HG02973 (cell line): ENCODE data around the gene ACOXL.
"Not testable (repeated sequence)": the region's sequence is repeated elsewhere in the genome, so short reads cannot be mapped to it uniquely, and the experiment has no call there.

Experiments
- ATAC-seq: cut with Tn5 transposase; IDR thresholded peaks from one replicate; pipeline ENCODE4 v1.9.1; 2021; ENCODE audit warnings: moderate library complexity; ENCODE audit not compliant: unreplicated experiment

ACOXL gene

DNA sequence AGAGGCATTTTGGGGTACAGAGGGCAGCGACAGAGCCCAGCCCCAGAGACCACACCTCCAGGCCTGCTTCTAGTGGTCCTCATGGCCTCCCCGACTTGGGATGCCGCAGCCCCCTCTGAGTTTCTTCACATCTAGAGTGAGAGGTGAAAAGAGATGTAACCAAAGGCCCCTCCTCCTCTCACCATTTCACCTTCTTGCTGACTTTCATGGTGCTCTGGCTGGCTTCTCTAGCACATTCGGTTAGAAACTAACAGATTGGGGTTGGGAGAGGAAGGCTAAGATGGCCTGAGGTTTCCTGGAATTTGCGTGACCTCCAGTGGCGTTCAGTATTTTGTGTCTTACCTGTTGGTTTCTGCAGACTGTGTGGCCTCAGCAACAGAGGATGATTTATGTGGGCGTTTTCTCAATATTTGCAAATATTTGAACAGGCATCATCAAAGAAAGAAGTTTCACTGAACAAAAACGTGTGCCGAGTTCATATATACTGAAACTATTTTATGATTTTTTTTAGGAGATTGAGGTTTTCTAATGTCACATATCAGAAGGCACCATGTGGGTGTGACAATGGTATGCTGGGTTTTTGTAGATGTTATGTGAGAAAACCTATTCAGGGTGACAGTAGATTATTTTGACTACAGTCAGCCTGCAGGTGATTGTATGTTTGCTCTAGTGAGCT is 318.5 kb downstream of the ACOXL start:
- ATAC-seq: no peak

DNA sequence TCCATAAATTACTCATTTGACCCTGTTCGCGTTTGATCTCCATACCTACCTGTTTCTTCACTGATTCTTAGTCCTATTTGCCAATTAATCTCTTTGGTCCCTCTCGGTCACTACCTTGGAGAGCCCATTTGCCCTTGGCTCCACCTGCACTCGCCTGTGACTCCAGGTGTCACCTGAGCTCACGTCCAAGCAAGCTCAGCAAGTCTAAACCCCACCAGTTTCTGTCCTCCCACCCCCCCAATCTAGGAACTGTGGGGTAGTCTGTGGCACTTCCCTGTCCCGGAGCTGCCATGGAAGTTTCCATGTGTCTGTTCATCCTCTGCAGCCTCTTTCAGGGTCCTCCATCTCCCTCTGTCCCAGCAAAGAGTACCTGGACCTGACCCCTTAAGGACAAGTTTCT is 320.2 kb downstream of the ACOXL start:
- no peak for ATAC-seq

DNA sequence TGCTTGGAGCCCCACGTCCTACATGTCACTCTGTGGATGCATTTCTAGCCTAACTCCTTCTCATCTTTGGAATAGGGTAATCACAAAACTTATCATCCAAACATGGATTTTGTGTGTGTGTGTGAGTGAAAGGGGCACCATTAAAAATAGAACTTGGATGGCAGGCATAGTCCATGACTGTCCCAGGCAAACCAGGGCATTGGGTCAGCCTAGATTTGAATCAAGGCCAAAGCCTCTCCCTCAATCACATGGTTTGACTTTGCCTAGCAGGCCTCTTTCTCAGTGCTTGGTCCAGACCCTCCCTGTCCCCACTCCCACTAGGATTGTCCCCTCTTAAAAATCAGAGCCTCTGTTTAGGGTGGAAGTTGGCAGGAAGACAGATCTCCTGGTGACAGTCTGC is 320.9 kb downstream of the ACOXL start:
- ATAC-seq: no peak

DNA sequence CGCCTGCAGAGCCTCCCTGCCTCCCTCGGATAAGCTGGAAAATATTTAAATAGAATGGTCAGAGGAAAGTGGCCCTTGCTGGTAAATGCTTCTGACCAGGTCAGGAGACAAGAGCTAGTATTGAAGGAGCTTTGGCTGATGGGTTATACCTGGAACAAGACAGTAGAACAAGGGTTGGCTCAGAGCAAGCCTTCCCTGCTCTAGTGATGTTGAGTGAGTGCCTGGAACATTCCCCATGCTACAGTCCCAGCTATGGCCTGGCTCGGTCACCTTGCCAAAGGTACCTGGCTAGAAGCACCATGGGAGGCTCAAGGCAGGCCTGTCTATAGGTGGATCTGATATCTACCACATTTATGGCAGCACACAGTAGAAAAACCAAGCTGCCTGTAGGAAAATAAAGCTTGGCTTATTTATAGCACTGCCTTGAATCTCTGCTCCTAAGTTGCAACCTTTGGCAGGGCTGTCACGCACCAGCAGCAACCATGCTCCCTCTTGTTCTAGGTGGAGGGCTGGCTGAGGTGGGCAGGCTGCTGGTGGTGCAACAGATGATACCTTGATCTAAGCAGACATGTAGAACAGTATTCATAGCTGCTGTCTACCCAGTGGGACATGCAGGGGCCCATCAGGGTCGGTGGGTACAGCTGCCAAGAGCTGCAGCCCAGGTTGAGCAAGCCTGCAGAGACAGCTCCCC is 321.6 kb downstream of the ACOXL start:
- ATAC-seq: no peak

DNA sequence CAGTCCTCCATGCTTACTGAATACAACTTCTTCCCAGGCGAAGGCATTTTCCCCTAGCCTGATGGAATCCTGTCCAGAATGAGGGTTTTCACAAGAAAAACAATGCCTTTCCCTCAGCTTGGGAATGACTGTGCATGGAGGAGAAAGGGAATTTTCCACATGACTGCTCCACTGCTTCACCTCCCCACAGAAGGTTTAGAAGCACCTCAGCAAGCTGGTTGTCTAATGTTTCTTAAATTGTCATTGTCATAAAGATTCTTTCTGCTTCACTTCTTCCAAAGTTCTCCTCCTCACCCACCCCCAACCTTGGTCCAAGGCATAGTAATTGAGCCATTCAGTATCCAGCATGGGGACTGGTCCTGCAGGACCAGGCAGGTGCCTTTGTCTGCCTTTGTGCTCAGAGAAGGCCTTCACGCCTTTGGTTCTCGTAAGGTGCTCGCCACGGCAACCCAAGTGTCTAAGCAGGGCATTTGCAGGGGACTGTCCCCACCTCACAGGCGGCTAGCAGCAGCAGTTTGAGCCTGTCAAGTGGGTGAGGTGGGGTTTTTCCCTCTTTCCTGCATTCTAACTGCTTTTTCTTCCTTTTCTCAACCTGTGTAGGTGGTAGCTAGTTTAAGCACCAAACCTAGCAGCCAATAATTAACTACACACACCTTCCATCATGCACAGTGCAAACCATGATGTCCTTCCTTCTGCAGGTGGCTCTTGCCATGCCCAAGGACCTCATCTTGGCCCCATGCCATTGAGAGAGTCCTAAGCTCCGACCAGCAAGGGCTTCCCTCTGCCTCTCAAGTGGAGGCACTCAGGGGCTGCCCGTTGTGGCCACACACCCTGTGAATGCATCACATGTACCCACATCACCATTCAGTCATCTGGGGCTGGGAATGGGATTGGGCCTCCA is 322.7 kb downstream of the ACOXL start:
- ATAC-seq: peak; percentile 64

DNA sequence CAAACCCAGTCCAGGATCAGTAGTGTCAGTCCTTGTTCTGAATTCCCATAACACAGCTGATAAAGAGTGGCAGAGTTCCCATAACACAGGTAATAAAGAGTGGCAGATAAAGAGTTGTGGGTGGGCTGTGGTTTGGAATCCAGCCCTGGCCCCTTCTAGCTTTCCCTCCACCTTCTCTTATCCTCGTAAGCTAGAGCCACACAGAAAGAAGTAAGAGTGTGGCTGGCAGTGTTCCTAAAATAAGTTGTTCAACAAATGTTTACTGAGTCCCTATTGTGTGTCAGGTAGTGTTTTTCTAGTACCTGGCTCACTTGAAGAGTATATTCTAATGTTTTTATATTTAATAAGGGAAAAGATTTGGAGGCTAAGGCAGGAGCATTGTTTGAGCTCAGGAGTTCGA is 323.4 kb downstream of the ACOXL start:
- ATAC-seq: no peak

DNA sequence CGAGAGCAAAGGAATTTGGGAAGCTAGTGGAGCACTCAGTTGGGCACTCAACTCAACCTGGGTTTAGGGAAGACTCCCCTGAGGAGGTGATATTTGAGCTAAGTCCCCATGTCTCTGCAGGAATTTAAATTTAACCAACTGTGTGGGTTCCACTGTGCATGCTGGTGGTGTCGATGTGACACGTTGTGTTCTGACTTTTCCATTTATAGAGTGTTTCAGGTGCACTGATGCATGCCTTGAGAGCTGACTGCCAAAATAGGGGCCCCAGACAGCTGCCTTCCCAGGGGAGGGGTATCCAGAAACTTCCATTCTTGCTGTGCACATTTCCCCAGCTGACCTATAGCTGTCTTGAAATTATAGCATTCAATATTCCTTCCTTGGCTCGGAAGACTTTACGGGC is 324.7 kb downstream of the ACOXL start:
- ATAC-seq: no peak

DNA sequence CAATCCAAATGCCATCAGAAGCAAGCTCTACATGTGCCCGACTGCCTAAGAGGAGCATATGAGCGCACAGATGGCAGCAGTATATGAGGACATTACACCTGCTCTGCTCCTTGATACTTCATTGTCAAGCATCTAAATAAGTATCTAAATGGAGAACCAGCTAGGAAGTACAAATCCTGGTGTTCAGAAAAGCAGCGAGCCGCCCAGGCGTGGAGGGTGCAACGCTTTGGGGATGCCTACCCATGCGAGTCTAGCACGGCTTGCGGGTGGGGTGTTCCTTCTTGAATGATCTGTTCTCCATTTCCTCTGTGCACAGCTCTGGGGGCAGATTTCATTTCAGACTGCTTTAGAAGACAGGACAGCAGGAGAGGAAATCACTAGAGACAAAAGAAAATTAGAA is 325.3 kb downstream of the ACOXL start:
- no peak for ATAC-seq

DNA sequence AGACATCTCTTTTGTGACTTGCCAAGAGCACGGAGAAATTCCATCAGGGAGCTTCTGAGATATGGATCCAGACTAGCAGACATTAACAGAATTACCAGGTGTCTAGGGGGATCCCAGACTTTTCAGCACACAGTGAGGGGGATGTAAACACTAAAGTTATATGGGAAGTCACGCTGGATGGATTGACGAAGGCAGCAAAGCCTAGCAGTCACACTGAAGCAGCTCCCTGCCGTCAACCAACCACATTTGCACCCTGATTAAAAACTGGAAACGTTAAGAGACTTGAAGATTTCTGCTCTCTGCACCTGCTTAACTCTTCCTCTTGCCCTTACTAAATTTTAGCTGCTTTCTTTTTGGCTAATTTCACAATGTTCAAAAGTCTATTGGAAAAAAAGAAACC is 325.9 kb downstream of the ACOXL start:
- ATAC-seq: no peak

DNA sequence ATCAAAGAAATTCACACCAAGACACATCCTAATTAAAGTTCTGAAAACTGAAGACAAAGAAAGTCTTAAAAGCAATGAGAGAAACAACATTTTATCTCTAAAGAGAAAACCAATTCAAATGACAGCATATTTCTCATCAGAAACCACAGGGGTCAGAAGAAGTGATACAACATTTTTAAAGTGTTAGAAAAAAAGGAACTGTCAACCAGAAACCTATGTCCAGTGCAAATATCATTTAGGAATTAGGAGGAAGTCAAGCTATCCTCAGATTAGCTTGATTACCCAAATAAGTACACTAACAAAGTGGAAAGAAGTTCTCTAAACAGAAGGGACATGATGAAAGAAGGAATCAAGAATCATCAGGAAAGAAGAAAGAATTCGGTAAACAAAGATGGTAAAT is 328.8 kb downstream of the ACOXL start:
- ATAC-seq: no peak

DNA sequence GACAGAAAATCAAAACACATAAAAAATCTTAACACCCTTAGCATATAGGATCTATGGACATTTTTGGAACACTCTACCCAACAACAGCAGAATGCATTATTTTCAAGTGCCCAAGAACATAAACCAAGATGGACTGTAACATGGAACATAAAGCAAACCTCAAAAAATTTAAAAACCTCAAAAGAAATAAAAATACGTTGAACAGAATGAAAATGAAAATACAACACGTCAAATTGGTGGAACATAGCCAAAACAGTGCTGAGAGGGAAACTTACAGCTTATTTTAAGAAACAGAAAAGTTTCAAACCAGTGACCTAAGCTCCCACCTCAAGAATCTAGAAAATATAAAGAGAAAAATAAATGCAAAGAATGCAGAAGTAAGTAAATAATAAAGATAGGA is 330.0 kb downstream of the ACOXL start:
- ATAC-seq: no peak

DNA sequence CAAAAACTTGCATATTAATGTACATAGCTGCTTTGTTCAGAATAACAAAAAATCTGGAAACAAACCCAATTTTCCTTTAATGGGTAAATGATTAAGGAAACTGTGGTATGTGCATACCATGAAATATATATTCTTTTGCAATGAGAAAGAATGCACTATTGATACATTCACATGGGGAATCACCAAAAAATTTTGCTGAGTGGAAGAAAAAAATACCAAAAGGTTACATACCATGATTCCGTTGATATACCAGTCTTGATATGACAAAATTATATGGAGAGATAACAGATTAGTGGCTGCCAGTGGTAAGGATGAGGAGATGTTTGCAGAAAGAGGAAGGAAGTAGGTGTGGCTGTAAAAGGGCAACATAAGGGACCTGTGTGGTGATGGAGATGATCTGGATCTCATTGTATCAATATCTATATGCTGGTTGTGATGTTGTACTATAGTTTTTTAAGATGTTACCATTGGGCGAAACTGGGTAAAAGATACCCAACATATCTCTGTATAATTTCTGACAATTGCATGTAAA is 333.8 kb downstream of the ACOXL start:
- ATAC-seq: no peak

DNA sequence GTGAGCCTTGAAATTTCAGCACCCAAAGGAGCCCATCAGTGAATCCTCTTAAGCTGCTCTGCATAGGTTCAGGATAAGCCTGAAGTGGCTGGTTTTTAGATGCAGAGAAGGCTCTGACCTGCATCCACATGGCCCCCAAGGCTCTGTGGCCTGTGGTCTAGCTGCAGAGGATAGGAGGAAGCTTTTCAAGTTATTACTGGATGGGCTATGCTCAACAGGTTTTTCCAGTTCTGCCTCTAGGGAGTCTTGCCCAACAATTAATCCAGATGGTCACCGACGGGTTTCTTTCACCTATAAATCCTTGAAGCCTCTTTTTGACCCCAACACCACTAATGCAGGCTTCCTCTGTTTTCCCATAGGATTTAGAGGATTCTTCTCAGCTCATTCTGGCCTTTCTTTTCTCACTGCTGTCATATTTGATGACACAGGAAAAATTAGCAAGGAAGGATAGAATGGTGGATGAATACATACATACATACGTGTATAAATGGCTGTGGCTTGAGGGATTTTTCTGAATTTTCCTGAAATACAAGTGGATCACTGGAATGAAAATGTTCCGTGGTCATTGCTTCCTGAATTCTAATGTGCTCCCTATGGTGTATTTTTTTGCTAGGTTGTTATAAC is 336.2 kb downstream of the ACOXL start:
- no peak for ATAC-seq

DNA sequence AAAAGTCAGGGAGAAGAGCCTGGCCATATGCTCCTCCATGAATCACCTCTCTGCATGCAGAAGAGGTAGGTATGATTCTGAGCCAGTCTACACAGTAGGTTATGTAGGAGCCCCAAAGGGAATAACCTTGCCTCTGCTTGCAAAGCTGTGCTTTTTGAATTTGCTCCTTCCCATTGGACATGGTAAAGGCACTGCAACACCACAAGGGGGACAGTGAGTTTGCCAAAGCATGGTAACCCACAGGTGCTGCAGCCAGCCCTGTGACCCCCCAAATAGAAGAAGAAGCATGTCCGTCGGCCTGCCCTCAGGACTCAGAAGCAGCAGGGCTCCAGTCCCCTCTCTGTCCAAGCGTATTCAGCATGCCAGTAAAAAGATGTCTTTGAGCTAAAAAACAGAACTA is 337.3 kb downstream of the ACOXL start:
- no peak for ATAC-seq

DNA sequence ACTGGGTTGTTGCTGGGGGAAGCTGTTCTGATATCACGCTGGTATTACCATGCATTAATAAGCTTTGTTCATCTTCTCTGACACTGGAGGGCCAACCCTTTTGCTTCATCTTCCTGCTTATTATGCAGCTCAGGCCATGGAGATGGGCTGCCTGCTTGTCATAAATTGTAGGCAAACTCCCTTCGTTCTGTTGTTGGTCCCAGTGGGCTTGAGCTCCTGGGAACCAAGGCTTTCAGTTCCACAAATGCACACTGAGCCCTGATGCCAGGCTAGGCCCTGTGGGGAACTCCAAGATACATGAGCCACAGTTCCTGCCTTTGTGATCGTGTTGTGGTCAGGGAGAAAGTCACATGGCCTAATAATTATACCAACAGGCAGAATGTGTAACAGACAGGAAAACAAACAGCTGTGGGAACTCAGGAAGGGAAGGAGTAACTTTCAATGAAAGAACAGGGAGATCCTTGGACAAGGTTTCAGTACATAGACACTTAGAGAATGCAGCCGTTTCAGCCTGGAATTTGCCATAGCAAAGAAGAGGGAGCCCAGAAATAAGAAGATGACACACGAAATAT is 339.3 kb downstream of the ACOXL start:
- no peak for ATAC-seq

DNA sequence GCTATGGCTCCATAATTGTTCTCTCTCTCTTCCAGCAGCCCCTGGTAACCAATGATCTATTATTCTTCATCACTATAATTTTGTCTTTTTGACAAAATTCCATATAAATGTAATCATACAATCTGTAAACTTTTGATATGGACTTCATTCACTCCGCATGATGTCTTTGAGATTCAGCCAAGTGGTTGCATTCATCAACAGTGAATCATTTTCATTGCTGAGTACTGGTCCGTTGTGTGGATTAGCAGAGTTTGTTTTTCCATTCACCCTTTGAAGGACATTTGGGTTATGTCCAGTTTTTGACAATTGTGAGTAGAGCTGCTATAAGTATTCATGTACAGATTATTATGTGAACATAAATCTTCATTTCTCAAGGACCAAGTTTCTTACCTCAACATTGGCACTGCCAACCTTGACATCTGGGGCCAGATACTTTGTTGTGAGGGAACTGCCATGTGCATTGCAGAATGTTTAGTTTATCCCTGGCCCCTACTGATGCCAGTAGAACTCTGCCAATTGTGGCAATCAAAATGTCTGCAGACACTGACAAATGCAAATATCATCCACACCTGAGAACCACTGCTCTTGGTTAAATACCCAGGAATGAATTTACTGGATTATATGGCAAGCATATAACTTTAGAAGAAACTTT is 340.0 kb downstream of the ACOXL start:
- no peak for ATAC-seq

DNA sequence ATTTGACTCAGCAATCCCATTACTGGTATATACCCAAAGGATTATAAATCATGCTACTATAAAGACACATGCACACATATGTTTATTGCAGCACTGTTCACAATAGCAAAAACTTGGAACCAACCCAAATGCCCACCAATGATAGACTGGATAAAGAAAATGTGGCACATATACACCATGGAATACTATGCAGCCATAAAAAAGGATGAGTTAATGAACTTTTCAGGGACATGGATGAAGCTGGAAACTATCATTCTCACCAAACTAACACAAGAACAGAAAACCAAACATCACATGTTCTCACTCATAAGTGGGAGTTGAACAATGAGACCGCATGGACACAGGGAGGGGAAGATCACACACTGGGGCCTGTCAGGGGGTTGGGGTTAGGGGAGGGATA is 350.3 kb downstream of the ACOXL start:
- not testable (repeated sequence) for ATAC-seq

DNA sequence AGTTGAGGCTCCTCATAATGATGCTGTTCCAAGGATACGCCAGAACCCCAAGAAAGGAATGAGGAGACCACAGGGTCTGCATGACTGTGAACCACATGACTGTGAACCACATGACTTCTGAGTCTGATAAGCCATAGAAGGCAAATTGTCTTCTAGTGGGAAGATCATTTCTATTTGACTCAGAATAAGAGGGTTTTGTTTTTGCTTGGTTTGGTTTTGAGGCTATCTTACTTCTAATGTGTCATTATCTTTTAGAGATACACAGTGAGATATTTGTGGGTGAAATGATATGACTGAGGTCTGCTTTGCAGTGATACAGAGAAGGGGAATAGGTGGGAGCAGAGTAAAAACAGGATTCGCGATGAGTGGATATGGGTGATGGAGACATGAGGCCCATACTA is 359.4 kb downstream of the ACOXL start:
- no peak for ATAC-seq

DNA sequence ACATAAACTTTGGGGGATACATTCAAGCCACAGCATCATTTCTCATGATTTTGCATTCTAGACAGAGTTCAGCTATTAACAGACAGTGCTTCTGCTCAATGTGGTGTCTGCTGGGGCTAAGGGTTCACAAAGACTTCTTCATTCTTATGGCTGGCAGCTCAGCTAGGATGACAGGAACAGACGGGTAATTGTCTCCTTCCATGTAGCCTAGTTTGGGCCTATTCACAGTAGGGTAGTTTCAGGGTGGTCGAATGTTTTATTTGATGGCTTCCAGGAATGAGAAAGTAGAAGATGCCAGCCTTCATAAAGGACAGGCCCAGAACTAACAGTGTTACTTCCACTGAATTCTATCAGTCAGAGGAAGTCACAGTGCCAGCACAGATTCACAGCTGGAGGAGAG is 362.3 kb downstream of the ACOXL start:
- ATAC-seq: no peak

DNA sequence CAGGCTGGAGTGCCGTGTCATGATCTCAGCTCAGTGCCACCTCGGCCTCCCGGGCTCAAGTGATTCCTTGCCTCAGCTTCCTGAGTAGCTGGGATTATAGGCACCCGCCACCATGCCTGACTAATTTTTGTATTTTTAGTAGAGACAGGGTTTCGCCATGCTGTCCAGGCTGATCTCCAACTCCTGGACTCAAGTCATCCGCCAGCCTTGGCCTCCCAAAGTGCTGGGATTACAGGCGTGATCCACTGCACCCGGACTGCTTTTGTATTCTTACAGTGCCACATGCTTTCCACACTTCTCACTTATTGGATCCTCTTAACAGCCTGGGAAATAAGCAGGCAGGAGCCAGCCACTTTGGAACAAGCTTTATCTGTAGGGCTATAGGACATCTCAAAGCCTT is 363.1 kb downstream of the ACOXL start:
- no peak for ATAC-seq
